ENCODE measurements around the gene JAZF1.

Gene JAZF1

GRCh38 chr7:27933671-27934565, 246.7 kb downstream of the JAZF1 start:
- no peak overlapping the region for H3K27ac ChIP-seq

GRCh38 chr7:27930910-27931476, 249.6 kb downstream of the JAZF1 start:
- TF ChIP-seq CTCF (IDR thresholded peaks at IDR 0.05; ENCODE audit: low read depth, low read length, missing control alignments), result no peak
- no peak for DNase-seq
- in situ Hi-C loops (cut with HindIII; ENCODE audit: low pct_ligation_motif_present, low sequenced_read_pairs), result no loop called here
- H3K27me3 ChIP-seq (replicated peaks), result no peaks in the 10 kb centered on the region
- no peak overlapping the region for H3K27ac ChIP-seq
- H3K36me3 ChIP-seq (replicated peaks), result no peaks in the 10 kb centered on the region
- no peak overlapping the region for H3K4me3 ChIP-seq (ENCODE audit: low read depth, low read length)

More at GRCh38 chr7:27933671-27934565, 246.7 kb downstream of the JAZF1 start:
- no peak for DNase-seq
- H3K36me3 ChIP-seq (replicated peaks), result no peaks in the 10 kb centered on the region
- in situ Hi-C loops (cut with HindIII; ENCODE audit: low pct_ligation_motif_present, low sequenced_read_pairs), result no loop called here
- no peak for TF ChIP-seq CTCF (IDR thresholded peaks at IDR 0.05; ENCODE audit: low read depth, low read length, missing control alignments)
- H3K4me3 ChIP-seq (ENCODE audit: low read depth, low read length), result no peak overlapping the region
- H3K27me3 ChIP-seq (replicated peaks), result no peaks in the 10 kb centered on the region

GRCh38 chr7:27929127-27929526, 251.5 kb downstream of the JAZF1 start:
- Histone ChIP-seq H3K27ac (no peak overlapping the region), H3K27me3 (replicated peaks) (no peaks in the 10 kb centered on the region), H3K36me3 (replicated peaks) (no peaks in the 10 kb centered on the region), H3K4me3 (ENCODE audit: low read depth, low read length) (no peak overlapping the region)
- no peak for DNase-seq
- in situ Hi-C loops (cut with HindIII; ENCODE audit: low pct_ligation_motif_present, low sequenced_read_pairs), result no loop called here
- TF ChIP-seq CTCF (IDR thresholded peaks at IDR 0.05; ENCODE audit: low read depth, low read length, missing control alignments), result peak; percentile 23

- no peak for DNase-seq
- no peak overlapping the region for H3K4me3 ChIP-seq (ENCODE audit: low read depth, low read length)
- TF ChIP-seq CTCF (IDR thresholded peaks at IDR 0.05; ENCODE audit: low read depth, low read length, missing control alignments), result no peak
- no peak overlapping the region for H3K27ac ChIP-seq
- in situ Hi-C loops (cut with HindIII; ENCODE audit: low pct_ligation_motif_present, low sequenced_read_pairs), result no loop called here
- H3K27me3 ChIP-seq (replicated peaks), result no peaks in the 10 kb centered on the region
- no peaks in the 10 kb centered on the region for H3K36me3 ChIP-seq (replicated peaks)
Observed at GRCh38 chr7:27928001-27928400, 252.6 kb downstream of the JAZF1 start.

- Histone ChIP-seq H3K36me3 (replicated peaks) (no peaks in the 10 kb centered on the region), H3K27me3 (replicated peaks) (no peaks in the 10 kb centered on the region), H3K27ac (no peak overlapping the region), H3K4me3 (ENCODE audit: low read depth, low read length) (no peak overlapping the region)
- TF ChIP-seq CTCF (IDR thresholded peaks at IDR 0.05; ENCODE audit: low read depth, low read length, missing control alignments), result no peak
- DNase-seq, result no peak
- in situ Hi-C loops (cut with HindIII; ENCODE audit: low pct_ligation_motif_present, low sequenced_read_pairs), result no loop called here
Observed at GRCh38 chr7:27925573-27926201, 254.9 kb downstream of the JAZF1 start.

Measured in brain microvascular endothelial cell (primary cell).